GM12875 (cell line): ENCODE measurements around the gene LDLRAD2.

Experiments
- H3K4me3 ChIP-seq: one replicate; pipeline ENCODE4 v1.5.1; 2011; ENCODE audit warnings: low read depth, low read length, control low read depth
- TF ChIP-seq, protein P1 (sequence below): IDR thresholded peaks from 2 replicates; pipeline ENCODE4 v1.5.1; 2011; ENCODE audit warnings: low read depth, mild to moderate bottlenecking, control low read depth, inconsistent platforms, low read length, moderate library complexity, borderline replicate concordance; ENCODE audit not compliant: insufficient read depth

The LDLRAD2 gene

GRCh38 chr1:21873174-21873573 lies 61.1 kb downstream of the LDLRAD2 start:
- TF ChIP-seq, protein P1, sequence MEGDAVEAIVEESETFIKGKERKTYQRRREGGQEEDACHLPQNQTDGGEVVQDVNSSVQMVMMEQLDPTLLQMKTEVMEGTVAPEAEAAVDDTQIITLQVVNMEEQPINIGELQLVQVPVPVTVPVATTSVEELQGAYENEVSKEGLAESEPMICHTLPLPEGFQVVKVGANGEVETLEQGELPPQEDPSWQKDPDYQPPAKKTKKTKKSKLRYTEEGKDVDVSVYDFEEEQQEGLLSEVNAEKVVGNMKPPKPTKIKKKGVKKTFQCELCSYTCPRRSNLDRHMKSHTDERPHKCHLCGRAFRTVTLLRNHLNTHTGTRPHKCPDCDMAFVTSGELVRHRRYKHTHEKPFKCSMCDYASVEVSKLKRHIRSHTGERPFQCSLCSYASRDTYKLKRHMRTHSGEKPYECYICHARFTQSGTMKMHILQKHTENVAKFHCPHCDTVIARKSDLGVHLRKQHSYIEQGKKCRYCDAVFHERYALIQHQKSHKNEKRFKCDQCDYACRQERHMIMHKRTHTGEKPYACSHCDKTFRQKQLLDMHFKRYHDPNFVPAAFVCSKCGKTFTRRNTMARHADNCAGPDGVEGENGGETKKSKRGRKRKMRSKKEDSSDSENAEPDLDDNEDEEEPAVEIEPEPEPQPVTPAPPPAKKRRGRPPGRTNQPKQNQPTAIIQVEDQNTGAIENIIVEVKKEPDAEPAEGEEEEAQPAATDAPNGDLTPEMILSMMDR, result no peak
- no peak overlapping the region for H3K4me3 ChIP-seq

DNA sequence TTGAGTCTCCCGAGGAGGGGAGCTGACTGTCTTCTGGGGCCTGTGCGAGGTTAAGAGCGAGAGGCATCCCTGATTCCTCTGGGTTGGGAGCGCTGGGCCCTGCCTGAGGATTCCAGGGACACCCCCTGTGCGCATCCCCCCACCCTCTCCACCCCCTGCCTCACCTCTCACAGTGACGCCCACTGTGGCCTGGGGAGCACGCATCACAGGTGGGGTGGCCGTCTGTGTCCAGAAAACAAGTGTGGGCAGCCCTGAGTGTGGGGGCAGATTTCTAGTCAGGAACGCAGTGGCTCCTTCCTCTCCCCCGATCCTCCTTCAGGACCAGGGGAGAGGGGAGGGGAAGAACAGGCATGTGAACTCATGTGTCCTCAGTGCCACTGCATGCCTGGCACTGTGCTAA lies 61.7 kb downstream of the LDLRAD2 start:
- TF ChIP-seq, protein P1, result no peak
- H3K4me3 ChIP-seq, result no peak overlapping the region

GRCh38 chr1:21874328-21874727 lies 62.3 kb downstream of the LDLRAD2 start:
- H3K4me3 ChIP-seq, result no peak overlapping the region
- TF ChIP-seq, protein P1, result no peak
